SW 1271 (cell line): Measurements from ENCODE around the gene PNRC1.
"Not testable (repeated sequence)": the region's sequence is repeated elsewhere in the genome, so short reads cannot be mapped to it uniquely, and the experiment has no call there.

Experiments used
- DNase-seq, 2 experiments: peaks; one replicate each; lab custom pipeline; 2025; lab: John Stamatoyannopoulos, UW

Gene PNRC1

DNA sequence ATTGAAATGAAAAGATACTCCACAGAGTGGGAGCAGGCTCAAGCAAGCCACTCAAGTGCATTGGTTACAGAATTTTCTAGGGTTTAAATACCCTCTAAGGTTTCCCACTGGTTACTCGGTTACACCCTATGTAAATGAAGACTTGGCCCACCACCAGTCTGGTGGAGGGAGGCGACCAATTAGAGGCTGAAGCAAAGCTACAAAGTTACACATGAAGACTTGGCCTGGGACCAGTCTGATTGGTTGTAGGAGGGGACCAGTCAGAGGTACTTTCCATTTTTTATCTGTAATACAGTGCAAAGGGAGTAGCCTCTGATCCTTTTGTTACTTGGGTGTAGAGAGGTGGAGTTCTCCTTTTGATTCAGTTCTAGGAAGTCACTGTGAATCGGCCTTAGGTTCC is 29.7 kb downstream of the PNRC1 start:
- DNase-seq: no peak

DNA sequence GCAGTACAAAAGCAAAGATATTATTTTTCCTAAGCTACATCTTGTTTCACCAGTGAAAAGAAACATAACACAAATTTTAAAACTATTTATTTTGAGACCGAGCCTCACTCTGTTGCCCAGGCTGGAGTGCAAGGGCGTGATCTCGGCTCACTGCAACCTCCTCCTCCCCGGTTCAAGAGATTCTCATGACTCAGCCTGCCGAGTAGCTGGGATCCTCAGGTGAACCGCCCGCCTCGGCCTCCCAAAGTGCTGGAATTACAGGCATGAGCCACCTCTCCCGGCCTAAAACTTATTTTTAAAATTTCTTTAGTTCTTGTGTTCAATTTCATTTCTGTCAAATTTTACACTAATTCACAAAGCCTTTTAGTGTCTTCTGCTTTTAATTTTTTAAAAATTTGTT is 31.4 kb downstream of the PNRC1 start:
- no peak for DNase-seq

DNA sequence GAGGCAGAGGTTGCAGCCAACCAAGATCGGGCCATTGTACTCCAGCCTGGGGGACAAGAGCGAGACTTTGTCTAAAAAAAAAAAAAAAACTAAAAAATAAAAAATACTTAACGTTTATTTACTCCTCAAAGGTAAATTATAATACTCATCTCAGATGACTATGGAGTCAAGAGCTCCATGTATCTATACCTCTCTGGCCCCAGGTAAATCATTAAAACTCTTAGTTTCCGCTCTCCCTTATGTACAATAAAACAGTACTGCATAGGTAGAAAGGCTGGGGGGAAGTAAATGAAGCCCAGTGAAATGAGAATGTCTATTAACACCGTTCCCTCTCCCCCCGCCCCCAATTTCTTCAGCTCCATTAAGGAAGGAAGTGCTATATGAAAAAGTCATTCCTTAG is 36.2 kb downstream of the PNRC1 start:
- no peak for DNase-seq

DNA sequence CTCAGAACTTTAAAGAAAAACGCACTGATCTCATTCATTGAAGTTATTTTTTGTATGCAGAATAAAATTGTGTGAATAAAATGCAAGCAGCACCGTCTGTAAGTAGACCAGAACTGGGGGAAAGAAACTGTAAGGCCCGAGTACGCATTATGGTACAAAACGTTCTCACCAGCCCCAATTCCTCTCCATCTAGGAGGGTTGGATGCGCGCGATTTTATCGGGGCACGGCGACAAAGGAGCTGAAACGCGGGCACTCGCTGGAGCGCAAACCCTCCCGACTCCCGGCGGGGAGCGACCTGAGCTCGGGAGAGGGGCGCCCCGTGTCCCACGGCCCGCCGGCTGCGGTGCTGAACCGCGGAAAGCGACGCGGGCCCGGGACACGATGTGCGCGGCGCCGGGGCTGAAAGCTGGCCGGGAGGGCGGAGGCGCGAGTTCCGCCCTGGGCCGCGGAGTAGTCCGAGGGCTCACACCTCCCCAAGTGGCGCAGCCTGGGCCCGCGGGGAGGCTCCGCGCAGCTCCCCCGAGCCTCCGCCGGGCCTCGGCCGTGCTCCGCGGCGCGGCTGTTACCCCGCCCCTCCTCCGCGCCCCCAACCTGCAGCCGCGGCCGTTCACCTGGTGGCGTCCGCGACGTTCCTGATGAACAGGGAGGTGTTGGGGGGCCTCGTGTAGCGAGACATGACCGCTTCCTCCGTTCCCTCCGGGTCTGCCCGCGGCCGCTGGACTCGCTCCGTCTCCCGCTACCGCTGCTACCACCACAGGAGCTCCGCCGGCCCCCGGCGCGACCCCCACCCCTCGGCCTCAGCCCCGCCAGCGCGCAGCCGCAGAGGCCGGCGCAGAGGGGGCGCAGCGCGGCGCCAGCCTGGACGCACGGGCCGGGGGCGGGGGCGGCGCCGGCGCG is 36.9 kb downstream of the PNRC1 start, which contains the start of gene SRSF12:
Gene SRSF12 (minus strand): TSS at position 861 of the 898 bp plus-strand sequence. CDS start 184 bp downstream, at position 677.
- DNase-seq: no peak

DNA sequence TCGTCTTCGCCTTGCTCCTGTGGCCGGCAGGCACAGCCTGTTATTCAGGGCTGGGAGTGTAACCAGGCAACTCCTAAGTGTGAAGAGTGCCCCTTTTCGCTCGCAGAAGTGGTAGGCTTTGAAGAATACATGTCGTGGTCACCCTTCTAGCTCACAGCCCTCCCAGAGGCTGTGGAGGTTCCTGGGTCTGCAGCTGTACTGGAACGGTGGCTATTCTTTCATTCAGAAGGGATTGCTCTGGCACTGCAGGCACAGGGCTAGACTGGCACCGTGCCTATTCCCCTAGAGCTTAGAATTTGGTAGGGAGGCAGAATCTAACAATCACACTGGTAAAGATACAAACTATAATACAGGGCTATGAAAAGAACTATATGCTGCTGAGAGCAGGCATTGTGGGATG is 38.4 kb downstream of the PNRC1 start:
- no peak for DNase-seq

DNA sequence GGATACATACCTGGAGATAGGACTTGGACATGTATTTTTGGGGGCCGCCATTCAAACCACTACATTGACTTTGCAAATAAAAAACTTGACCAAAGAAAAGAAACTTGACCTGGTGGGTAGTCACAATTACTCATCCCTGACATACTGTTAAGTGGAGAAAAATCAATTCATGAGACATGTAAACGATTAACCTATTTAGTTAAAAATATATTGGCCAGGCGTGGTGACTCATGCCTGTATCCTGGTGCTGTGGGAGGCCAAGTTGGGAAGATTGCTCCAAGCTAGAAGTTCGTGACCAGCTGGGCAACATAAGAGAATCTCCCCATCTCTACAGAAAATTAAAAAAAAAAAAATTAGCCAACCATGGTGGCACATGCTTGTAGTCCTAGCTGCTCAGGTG is 39.8 kb downstream of the PNRC1 start:
- no peak for DNase-seq

DNA sequence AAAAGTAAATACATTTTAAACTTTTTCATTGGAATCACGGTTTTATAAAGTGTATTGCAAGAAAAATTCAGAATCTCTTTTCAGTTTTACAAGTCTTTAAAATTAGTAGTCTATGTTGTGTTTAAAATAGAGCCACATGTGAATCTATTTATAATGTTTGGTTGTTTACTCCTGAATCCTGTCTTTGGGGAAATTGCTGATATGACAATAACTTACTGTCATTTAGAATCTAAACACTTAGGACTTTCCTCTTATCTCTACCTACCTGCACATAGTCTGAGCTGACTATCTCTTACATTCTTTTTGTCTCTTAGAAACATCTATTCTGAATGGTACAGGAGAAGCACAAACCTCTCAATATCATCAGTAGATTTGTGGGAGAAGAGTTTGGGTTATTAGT is 41.4 kb downstream of the PNRC1 start:
- no peak for DNase-seq

DNA sequence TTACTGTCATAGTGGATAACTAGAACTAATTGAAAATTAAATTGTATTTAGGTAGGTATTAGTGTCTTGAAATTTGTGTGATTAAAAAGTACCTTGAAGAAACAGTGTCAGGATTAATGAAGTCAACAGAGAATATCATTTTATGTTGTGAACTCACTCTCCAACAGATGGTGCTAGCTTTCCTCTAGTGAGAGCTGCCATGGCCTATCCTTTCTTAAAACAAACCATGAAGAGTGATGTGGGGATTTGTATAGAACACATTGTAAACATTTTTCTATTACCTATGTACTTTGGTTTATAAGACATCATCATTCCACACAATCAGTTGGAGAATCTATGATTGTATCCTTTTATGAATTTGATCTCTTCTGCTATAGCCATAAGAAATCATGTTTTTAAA is 42.1 kb downstream of the PNRC1 start:
- peak; percentile 10 to 40 for DNase-seq

DNA sequence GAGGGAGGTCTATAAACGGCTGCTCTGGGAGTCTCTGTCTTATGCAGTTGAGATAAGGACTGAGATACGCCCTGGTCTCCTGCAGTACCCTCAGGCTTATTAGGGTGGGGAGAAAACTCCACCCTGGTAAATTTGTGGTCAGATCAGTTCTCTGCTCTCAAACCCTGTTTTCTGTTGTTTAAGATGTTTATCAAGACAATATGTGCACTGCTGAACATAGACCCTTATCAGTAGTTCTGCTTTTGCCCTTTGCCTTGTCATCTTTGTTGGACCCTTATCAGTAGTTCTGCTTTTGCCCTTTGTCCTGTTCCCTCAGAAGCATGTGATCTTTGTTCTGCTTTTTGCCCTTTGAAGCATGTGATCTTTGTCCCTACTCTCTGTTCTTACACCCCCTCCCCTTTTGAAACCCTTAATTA is 47.7 kb downstream of the PNRC1 start:
- not testable (repeated sequence) for DNase-seq

DNA sequence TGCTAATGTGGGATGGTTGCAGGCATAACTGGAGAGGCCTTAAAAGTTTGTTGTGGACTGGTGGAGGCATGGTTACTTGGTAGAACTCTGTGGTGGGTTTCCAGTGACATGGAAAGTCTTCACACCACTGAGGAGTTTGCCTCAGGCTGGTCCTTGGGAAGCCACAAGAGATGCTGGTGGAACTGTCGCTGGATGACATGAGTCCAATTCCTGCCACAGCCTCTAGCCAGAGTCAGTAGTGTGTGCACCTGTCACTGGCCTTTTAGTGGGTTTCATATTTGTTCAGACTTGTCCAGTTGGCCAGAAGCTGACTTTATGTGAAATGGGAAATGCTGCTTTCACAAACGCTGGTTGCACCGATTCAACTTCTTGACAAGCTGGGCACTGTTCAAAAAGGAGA is 51.0 kb downstream of the PNRC1 start:
- DNase-seq: no peak

DNA sequence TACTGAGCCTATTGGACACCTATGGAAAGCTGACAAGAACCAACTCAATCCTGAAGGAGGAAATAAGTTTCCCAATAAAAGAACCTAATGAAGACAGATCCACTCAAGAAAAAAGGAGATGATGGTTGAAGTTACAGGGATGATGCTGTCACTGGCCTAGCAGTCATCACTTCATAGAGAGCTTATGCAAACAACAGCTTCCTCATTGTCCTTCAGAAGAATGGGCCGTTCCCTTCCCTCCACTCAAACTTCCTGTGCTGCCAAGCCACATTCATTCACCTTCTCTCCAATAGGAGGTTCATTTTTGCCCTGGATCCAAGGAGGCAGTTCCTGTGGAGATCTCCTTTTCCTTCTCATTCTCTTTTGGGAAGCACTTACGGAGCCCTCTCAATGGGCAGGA is 51.5 kb downstream of the PNRC1 start:
- DNase-seq: no peak

DNA sequence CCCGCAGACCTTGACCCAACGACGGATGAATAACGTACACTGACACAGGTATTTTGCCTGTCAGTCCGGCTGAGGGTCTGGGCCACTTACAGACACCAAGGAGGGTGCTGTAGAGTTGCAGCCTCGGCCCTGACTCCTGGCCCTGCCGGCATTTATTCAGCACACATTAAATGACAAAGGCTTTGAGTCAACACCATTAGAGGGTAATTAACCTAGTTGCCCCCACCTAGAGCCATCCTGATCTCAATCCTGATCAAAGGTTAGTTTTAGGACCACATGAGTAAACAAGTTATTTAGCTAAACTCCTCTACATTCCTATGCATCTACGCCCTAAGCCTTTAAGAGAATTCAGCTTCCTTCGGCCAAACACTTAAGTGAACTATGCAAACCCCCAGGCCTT is 53.4 kb downstream of the PNRC1 start:
- no peak for DNase-seq

DNA sequence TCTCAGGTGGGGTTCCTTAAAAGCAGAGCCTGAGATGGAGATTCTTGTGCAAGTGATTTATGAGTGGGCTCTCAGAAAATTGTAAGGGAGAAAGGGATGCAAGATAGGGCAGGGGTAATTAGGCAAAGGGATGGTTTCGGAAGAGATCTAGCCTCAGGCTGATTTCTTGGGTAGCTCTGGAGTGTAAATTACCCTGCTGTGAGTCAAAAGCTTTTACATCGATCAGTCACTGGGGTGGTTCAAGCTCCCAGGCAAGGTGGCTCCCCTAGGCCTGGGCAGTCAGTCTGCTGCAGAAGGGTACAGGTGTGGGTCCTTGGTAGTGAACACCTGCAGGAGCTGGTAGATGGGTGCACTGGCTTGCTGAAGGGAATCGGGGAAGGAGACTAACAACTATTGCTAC is 54.2 kb downstream of the PNRC1 start:
- no peak for DNase-seq
